ENCODE data around the gene SMG9. TPM values are rescaled to one million over a fixed set of nuclear protein-coding genes. Genes with fewer than 3 reads are reported as not detected.
"Not testable (repeated sequence)": the region's sequence is repeated elsewhere in the genome, so short reads cannot be mapped to it uniquely, and the experiment has no call there.

SMG9 gene
- total RNA-seq, 1 donor from 2014 or later = 126 TPM

GRCh38 chr19:43688059-43688701 is 66.6 kb downstream of the SMG9 start:
- Histone ChIP-seq H3K27me3 (no peaks in the 10 kb centered on the region), H3K27ac (no peak overlapping the region), H3K4me3 (no peak overlapping the region), H3K9me3 (peaks cover 18 to 24% of the 10 kb centered on the region in 2 donors), H3K36me3 (no peaks in the 10 kb centered on the region), H3K4me1 (no peaks in the 10 kb centered on the region)
- no peak for DNase-seq (ENCODE audit: low spot score in 2 of 2)
- intact Hi-C loops (cut with DNase I) = no loop called here
- no peak for TF ChIP-seq CTCF (IDR thresholded peaks at IDR 0.05)

- H3K27me3 ChIP-seq = no peaks in the 10 kb centered on the region
- intact Hi-C loops (cut with DNase I) = no loop called here
- no peak overlapping the region for H3K4me3 ChIP-seq
- H3K27ac ChIP-seq = no peak overlapping the region
- no peak for DNase-seq (ENCODE audit: low spot score in 2 of 2)
- H3K36me3 ChIP-seq = no peaks in the 10 kb centered on the region
- H3K9me3 ChIP-seq = peaks cover 18 to 24% of the 10 kb centered on the region in 2 donors
- no peaks in the 10 kb centered on the region for H3K4me1 ChIP-seq
- no peak for TF ChIP-seq CTCF (IDR thresholded peaks at IDR 0.05)
Measured at GRCh38 chr19:43687660-43687997, 67.1 kb downstream of the SMG9 start.

GRCh38 chr19:43684326-43684725 is 70.4 kb downstream of the SMG9 start:
- Histone ChIP-seq H3K4me1 (no peaks in the 10 kb centered on the region), H3K36me3 (no peaks in the 10 kb centered on the region), H3K27ac (no peak overlapping the region), H3K9me3 (no peaks in the 10 kb centered on the region), H3K27me3 (no peaks in the 10 kb centered on the region), H3K4me3 (no peak overlapping the region)
- intact Hi-C loops (cut with DNase I) = no loop called here
- no peak for TF ChIP-seq CTCF (IDR thresholded peaks at IDR 0.05)
- no peak for DNase-seq (ENCODE audit: low spot score in 2 of 2)

GRCh38 chr19:43683905-43684304 is 70.9 kb downstream of the SMG9 start:
- no peak for TF ChIP-seq CTCF (IDR thresholded peaks at IDR 0.05)
- no peaks in the 10 kb centered on the region for H3K36me3 ChIP-seq
- intact Hi-C loops (cut with DNase I) = no loop called here

GRCh38 chr19:43682824-43683661 is 71.7 kb downstream of the SMG9 start:
- no peak overlapping the region for H3K4me3 ChIP-seq
- no peaks in the 10 kb centered on the region for H3K27me3 ChIP-seq
- intact Hi-C loops (cut with DNase I) = no loop called here
- no peak for DNase-seq (ENCODE audit: low spot score in 2 of 2)
- H3K36me3 ChIP-seq = no peaks in the 10 kb centered on the region
- no peak for TF ChIP-seq CTCF (IDR thresholded peaks at IDR 0.05)
- no peak overlapping the region for H3K27ac ChIP-seq
- H3K4me1 ChIP-seq = no peaks in the 10 kb centered on the region
- H3K9me3 ChIP-seq = no peaks in the 10 kb centered on the region

More at GRCh38 chr19:43683905-43684304, 70.9 kb downstream of the SMG9 start:
- H3K4me1 ChIP-seq = no peaks in the 10 kb centered on the region
- H3K4me3 ChIP-seq = no peak overlapping the region
- H3K27me3 ChIP-seq = no peaks in the 10 kb centered on the region
- no peaks in the 10 kb centered on the region for H3K9me3 ChIP-seq
- DNase-seq (ENCODE audit: low spot score in 2 of 2) = no peak
- H3K27ac ChIP-seq = no peak overlapping the region

- H3K36me3 ChIP-seq; H3K27me3 ChIP-seq; H3K4me1 ChIP-seq; intact Hi-C loops (cut with DNase I); H3K27ac ChIP-seq; DNase-seq (ENCODE audit: low spot score in 2 of 2); H3K9me3 ChIP-seq; H3K4me3 ChIP-seq: not testable (repeated sequence)
Measured at GRCh38 chr19:43682269-43682668, 72.5 kb downstream of the SMG9 start.

Measured in ascending aorta (tissue), 2 donors.